HG03025 (cell line): ENCODE measurements around the gene EDN1.

ENCODE experiments used
- ATAC-seq: cut with Tn5 transposase; IDR thresholded peaks from one replicate; pipeline ENCODE4 v1.9.1; 2021; ENCODE audit warnings: mild to moderate bottlenecking, moderate library complexity; ENCODE audit not compliant: unreplicated experiment, low FRiP score

Gene EDN1

GRCh38 chr6:12343440-12344162 lies 53.4 kb downstream of the EDN1 start:
- ATAC-seq: no peak

GRCh38 chr6:12344296-12344695 lies 54.1 kb downstream of the EDN1 start:
- ATAC-seq: no peak

DNA sequence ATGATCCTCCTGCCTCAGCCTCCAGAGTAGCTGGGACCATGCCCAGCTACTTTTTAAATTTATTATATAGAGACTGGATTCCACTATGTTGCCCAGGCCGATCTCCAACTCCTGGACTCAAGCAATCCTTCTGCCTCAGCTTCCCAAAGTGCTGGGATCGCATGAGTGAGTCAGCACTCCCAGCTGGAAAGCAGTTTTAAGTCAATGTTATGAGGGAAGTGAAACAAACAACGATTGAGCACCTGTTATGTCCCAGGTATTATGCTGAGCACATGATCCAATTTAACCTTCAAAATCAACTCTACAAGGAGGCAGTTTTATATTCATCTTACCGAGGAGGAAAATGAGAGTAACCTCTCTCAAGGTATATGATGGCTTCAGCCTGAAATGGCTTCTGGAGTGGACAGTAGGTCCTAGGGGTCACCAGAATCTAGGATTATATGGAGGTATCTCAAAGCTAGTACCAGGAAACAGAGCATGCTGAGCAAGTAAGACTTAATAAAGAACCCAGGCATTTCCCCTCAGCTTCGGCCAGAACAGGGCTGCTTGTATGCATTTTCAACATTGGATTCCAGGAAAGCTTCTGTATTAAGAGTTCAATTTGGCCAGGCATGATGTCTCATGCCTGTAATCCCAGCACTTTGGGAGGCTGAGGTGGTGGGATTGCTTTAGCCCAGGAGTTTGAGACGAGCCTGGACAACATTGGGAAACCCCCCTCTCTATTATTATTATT lies 55.0 kb downstream of the EDN1 start:
- no peak for ATAC-seq

GRCh38 chr6:12345694-12346058 lies 55.5 kb downstream of the EDN1 start:
- no peak for ATAC-seq
